ENCODE data around the gene ANAPC2.

Gene ANAPC2

GRCh38 chr9:137188490-137189296, at the start of gene ANAPC2, which contains the start of gene SSNA1:
ANAPC2 (minus strand) TSS chr9:137188560; CDS start chr9:137188532, 28 bp downstream.
SSNA1 (plus strand) TSS chr9:137188676; CDS start chr9:137188727, 51 bp downstream.
- TF ChIP-seq, protein P1, sequence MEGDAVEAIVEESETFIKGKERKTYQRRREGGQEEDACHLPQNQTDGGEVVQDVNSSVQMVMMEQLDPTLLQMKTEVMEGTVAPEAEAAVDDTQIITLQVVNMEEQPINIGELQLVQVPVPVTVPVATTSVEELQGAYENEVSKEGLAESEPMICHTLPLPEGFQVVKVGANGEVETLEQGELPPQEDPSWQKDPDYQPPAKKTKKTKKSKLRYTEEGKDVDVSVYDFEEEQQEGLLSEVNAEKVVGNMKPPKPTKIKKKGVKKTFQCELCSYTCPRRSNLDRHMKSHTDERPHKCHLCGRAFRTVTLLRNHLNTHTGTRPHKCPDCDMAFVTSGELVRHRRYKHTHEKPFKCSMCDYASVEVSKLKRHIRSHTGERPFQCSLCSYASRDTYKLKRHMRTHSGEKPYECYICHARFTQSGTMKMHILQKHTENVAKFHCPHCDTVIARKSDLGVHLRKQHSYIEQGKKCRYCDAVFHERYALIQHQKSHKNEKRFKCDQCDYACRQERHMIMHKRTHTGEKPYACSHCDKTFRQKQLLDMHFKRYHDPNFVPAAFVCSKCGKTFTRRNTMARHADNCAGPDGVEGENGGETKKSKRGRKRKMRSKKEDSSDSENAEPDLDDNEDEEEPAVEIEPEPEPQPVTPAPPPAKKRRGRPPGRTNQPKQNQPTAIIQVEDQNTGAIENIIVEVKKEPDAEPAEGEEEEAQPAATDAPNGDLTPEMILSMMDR (IDR thresholded peaks at IDR 0.05; ENCODE audit: low read depth, low read length), result peak; percentile 58
- in situ Hi-C loops (cut with HindIII; ENCODE audit: low sequenced_read_pairs), result no loop called here

GRCh38 chr9:137236936-137237421, 48.6 kb upstream of the ANAPC2 start:
- DNase-seq (ENCODE audit: low read depth, low spot score), result no peak
- in situ Hi-C loops (cut with HindIII; ENCODE audit: low sequenced_read_pairs), result no loop called here
- TF ChIP-seq, protein P1 (IDR thresholded peaks at IDR 0.05; ENCODE audit: low read depth, low read length), result no peak
- no peak overlapping the region for H3K4me3 ChIP-seq (ENCODE audit: low read depth, low read length)

More at GRCh38 chr9:137188490-137189296, at the start of gene ANAPC2, which contains the start of gene SSNA1:
- DNase-seq (ENCODE audit: low read depth, low spot score), result peak; percentile 94
- peak within 1 kb of the TSS; percentile 87 for H3K4me3 ChIP-seq (ENCODE audit: low read depth, low read length)

- TF ChIP-seq, protein P1 (IDR thresholded peaks at IDR 0.05; ENCODE audit: low read depth, low read length), result peak; percentile 100
- no peak overlapping the region for H3K4me3 ChIP-seq (ENCODE audit: low read depth, low read length)
- DNase-seq (ENCODE audit: low read depth, low spot score), result peak; percentile 73
- in situ Hi-C loops (cut with HindIII; ENCODE audit: low sequenced_read_pairs), result no loop called here
Measured at GRCh38 chr9:137236238-137236935, 48.0 kb upstream of the ANAPC2 start.

GRCh38 chr9:137235424-137236237, 47.3 kb upstream of the ANAPC2 start:
- H3K4me3 ChIP-seq (ENCODE audit: low read depth, low read length), result no peak overlapping the region
- DNase-seq (ENCODE audit: low read depth, low spot score), result no peak
- TF ChIP-seq, protein P1 (IDR thresholded peaks at IDR 0.05; ENCODE audit: low read depth, low read length), result no peak
- in situ Hi-C loops (cut with HindIII; ENCODE audit: low sequenced_read_pairs), result no loop called here

DNA sequence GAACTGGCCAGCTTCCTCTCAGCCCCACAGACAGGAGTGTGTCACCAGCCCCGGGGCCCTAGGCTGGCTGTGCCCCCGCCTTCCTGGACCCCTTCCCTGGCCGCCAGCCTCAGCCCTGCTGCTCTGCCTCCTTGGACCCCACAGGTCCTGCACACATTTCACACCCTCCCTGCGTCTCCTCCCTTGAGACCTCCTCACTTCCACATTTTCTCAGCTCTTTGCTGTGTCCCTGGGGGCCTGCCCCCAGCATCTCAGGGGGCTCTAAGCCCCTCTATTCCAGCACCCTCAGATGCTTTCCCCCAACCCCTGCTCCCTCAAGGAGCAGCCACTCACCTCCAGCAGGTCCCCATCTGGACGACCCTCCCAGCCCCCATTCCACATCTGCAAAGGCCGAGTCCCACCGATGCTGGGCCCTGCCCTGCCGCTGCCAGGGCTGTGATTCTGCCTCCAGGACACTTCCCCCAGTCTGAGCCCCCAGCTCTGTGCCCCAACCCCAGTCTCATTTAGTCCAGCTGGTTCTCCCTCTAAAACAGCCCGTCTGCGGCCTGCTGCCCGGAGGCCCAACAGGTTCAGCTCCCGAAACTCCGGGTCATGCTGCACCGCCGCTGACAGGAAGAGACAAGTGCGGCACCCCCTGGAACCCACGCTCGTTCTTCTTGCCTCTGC, 46.5 kb upstream of the ANAPC2 start:
- no peak overlapping the region for H3K4me3 ChIP-seq (ENCODE audit: low read depth, low read length)
- DNase-seq (ENCODE audit: low read depth, low spot score), result no peak
- in situ Hi-C loops (cut with HindIII; ENCODE audit: low sequenced_read_pairs), result no loop called here
- TF ChIP-seq, protein P1 (IDR thresholded peaks at IDR 0.05; ENCODE audit: low read depth, low read length), result no peak

Data from astrocyte of the spinal cord (primary cell).